Activated T-cell treated with anti-CD3 and anti-CD28 coated beads, Interleukin-2, amount 50 U/mL, for 24 hours (primary cell): ENCODE results near the gene PFKFB4.
"Not testable (repeated sequence)": the region's sequence is repeated elsewhere in the genome, so short reads cannot be mapped to it uniquely, and the experiment has no call there.

Source experiments
- DNase-seq: peaks from one replicate; pipeline ENCODE4 v3.0.0-alpha.2; 2020
- H3K27ac Mint-ChIP-seq: 2 replicates; pipeline ENCODE4 v1.8.0; 2020; ENCODE audit warnings: mild to moderate bottlenecking, mixed read lengths
- H3K27me3 Mint-ChIP-seq: 2 replicates; pipeline ENCODE4 v1.8.0; 2020; ENCODE audit warnings: mixed read lengths
- H3K36me3 Mint-ChIP-seq: 2 replicates; pipeline ENCODE4 v1.8.0; 2020; ENCODE audit warnings: low read depth, mixed read lengths
- H3K4me1 Mint-ChIP-seq: 2 replicates; pipeline ENCODE4 v1.8.0; 2020; ENCODE audit warnings: low read depth, mixed read lengths
- H3K4me3 Mint-ChIP-seq: 2 replicates; pipeline ENCODE4 v1.8.0; 2020; ENCODE audit warnings: mild to moderate bottlenecking, moderate library complexity, mixed read lengths
- H3K9me3 Mint-ChIP-seq: 2 replicates; pipeline ENCODE4 v1.8.0; 2020; ENCODE audit warnings: mixed read lengths

The PFKFB4 gene

DNA sequence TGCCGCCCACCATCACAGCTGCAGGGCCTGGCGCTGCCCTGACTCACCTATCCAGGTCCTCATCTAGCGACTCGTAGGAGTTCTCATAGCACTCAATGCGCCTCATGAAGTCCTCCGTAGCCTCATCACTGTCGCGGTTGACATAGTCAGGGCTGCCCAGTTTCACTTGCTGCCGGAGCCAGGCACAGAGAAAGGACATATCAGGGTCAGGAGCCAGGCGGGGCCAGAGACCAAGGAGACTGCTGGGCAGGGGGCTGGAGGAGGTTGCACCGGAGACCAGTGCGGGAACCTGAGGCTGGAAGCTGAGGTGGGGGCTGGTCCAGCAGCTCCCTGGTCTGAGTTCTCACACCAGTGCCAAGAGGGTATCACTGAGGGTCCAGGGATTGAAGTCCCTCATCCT lies 18.2 kb downstream of the PFKFB4 start:
- Mint-ChIP-seq H3K4me3 (no peak overlapping the region), H3K36me3 (peaks cover 6% of the 10 kb centered on the region), H3K27me3 (no peaks in the 10 kb centered on the region), H3K27ac (no peak overlapping the region), H3K9me3 (no peaks in the 10 kb centered on the region), H3K4me1 (no peaks in the 10 kb centered on the region)
- no peak for DNase-seq

DNA sequence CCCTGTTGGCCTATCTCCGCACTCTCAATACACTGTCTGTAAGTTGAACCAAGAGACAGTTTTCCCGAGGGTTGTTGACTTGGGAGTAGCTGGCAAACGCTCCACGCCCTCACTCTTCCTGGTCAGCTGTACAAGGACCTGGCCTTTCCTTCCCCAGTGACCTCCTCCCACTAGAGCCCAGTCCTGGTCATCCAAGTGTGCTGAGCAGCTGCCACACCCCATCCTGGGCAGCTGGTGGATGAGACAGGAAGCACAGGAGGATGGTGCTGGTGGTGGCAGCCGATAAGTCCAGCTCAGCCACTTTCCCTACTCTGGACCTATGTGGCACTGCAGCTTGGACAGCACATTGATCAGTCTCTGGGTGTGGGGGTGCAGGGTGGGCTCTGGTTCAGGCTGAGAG lies 19.8 kb downstream of the PFKFB4 start:
- no peaks in the 10 kb centered on the region for H3K4me1 Mint-ChIP-seq
- DNase-seq = no peak
- H3K9me3 Mint-ChIP-seq = no peaks in the 10 kb centered on the region
- no peak overlapping the region for H3K27ac Mint-ChIP-seq
- H3K27me3 Mint-ChIP-seq = no peaks in the 10 kb centered on the region
- peaks cover 6% of the 10 kb centered on the region for H3K36me3 Mint-ChIP-seq
- H3K4me3 Mint-ChIP-seq = no peak overlapping the region

DNA sequence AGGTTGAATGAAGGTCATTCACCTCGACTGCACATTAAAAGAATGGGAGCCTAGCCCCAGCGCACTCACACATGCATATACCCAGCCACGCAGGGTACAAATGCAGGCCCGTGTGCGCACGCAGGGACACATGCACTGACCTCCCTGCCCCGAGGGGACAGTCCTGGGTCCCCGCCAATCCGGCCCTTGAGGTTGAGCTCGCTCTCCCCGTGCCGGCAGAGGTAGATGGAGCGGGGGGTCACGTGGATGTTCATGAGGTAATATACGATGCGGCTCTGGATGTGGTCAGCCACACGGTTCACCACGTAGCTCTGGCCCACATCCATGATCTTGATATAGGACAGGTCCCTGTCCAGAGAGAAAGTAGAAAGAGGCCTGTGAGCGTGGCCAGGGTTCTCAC lies 20.5 kb downstream of the PFKFB4 start:
- Mint-ChIP-seq H3K9me3 (no peaks in the 10 kb centered on the region), H3K27me3 (no peaks in the 10 kb centered on the region), H3K27ac (no peak overlapping the region), H3K4me1 (no peaks in the 10 kb centered on the region), H3K4me3 (no peak overlapping the region), H3K36me3 (peaks cover 6% of the 10 kb centered on the region)
- no peak for DNase-seq

DNA sequence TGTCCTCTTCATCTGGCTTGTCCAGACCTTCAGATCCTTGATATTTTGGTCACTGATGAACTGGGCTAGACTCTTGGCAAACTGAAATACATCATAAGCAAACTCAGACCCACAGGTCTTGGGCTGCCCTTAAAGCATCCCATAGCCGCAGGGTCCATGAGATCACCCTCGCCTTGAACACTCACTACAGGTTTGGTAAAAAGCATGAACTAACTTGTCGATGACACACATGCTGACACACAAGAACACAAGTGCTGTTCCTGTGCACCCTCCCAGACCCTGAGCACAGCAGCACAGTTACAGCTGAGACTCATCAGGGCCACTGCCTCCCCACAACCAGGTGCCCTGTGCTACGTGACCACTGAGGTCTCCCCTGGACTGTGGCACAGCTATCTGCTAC lies 21.0 kb downstream of the PFKFB4 start:
- Mint-ChIP-seq H3K4me3 (no peak overlapping the region), H3K27ac (no peak overlapping the region), H3K9me3 (no peaks in the 10 kb centered on the region), H3K36me3 (peaks cover 6% of the 10 kb centered on the region), H3K4me1 (no peaks in the 10 kb centered on the region), H3K27me3 (no peaks in the 10 kb centered on the region)
- no peak for DNase-seq

DNA sequence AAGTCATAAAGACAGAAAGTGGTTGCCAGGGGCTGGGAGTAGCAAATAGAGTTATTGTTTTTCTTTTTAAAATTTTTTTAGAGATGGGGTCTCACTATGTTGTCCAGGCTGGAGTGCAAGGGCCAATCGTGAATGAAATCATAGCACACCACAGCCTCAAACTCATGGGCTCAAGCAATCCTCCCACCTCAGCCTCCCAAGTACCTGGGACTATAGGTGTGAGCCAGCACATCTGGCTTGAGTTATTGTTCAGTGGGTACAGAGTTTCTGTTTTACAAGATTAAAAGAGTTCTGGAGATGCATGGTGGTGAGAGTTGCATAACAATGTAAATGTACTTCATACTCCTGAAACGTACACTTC lies 23.6 kb downstream of the PFKFB4 start:
- no peak overlapping the region for H3K27ac Mint-ChIP-seq
- peaks cover 6% of the 10 kb centered on the region for H3K36me3 Mint-ChIP-seq
- H3K4me3 Mint-ChIP-seq = no peak overlapping the region
- H3K27me3 Mint-ChIP-seq = no peaks in the 10 kb centered on the region
- DNase-seq = no peak
- no peaks in the 10 kb centered on the region for H3K4me1 Mint-ChIP-seq
- H3K9me3 Mint-ChIP-seq = no peaks in the 10 kb centered on the region

DNA sequence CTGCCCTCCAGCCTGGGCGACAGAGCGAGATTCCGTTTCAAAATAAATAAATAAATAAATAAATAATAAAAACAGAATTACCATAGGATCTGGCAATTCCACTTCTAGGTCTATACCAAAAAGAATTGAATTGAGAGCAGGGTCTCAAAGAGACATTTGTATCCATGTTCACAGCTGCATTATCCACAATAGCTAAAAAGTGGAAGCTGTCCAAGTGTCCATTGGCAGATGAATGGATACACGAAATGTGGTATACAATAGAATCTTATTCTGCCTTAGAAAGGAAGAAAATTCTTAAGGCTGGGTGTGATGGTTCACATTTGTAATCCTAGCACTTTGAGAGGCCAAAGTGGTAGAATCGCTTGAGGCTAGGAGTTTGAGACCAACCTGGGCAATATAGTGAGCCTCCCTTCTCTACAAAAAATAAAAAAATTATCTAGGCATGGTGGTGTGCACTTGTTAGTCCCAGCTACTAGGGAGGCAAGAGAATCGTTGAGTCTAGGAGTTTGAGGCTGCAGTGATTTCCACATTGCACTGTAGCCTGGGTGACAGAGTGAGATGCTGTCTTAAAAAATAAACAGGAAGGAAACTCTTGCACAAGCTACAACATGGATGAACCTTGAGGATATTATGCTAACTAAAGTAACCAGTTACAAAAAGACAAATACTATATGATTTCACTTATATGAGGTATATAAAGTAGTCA lies 24.2 kb downstream of the PFKFB4 start:
- DNase-seq = no peak
- no peak overlapping the region for H3K27ac Mint-ChIP-seq
- no peaks in the 10 kb centered on the region for H3K4me1 Mint-ChIP-seq
- H3K36me3 Mint-ChIP-seq = peaks cover 4% of the 10 kb centered on the region
- H3K4me3 Mint-ChIP-seq = no peak overlapping the region
- no peaks in the 10 kb centered on the region for H3K27me3 Mint-ChIP-seq
- H3K9me3 Mint-ChIP-seq = no peaks in the 10 kb centered on the region

DNA sequence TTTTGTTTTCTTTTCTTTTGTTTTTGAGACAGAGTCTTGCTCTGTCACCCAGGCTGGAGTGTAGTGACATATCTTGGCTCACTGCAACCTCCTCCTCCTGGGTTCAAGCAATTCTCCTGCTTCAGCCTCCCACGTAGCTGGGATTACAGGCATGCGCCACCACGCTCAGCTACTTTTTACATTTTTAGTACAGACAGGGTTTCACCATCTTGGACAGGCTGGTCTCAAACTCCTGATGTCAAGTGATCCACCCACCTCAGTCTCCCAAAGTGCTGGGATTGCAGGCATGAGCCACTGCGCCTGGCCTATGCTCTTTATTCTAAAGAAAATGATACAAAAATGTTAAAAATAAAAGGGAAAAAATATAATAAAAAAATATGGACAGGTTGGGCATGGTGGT lies 25.9 kb downstream of the PFKFB4 start:
- not testable (repeated sequence) for H3K36me3 Mint-ChIP-seq, H3K27me3 Mint-ChIP-seq, DNase-seq, H3K4me3 Mint-ChIP-seq, H3K4me1 Mint-ChIP-seq, H3K27ac Mint-ChIP-seq, H3K9me3 Mint-ChIP-seq

DNA sequence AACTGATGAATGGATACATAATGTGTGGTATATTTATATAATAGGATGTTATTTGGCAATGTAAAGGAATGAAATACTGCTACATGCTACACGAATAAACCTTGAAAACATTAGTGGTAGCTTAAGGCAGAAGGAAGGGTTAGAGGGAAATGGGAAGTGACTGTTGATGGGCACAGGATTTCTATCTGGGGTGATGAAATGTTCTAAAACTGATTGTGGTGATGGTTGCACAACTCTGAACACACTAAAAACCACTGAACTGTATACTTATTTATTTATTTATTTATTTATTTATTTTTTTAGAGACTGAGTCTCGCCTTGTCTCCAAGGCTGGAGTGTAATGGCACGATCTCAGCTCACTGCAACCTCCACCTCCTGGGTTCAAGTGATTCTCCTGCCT lies 27.8 kb downstream of the PFKFB4 start:
- Mint-ChIP-seq H3K27me3 (no peaks in the 10 kb centered on the region), H3K4me1 (no peaks in the 10 kb centered on the region), H3K27ac (no peak overlapping the region), H3K36me3 (peaks cover 2% of the 10 kb centered on the region), H3K9me3 (no peaks in the 10 kb centered on the region), H3K4me3 (no peak overlapping the region)
- no peak for DNase-seq

DNA sequence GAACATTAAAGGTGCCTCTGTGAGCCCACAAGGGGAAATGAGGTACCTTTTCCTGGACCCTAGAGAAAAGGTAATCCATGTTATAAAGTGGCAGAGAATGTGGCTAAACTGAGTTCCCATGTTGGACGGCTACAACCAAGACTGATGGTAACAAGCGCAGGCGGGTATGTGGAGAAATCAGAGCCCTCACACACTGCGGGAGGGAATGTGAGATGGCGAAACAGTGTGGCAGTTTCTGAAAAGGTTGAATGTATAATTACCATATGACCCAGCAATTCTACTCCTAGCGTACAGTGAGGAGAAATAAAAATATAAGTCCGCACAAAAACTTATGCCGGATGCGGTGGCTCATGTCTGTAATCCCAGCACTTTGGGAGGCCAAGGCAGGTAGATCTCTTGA lies 28.6 kb downstream of the PFKFB4 start:
- no peaks in the 10 kb centered on the region for H3K27me3 Mint-ChIP-seq
- H3K36me3 Mint-ChIP-seq = peaks cover 2% of the 10 kb centered on the region
- no peaks in the 10 kb centered on the region for H3K4me1 Mint-ChIP-seq
- H3K27ac Mint-ChIP-seq = no peak overlapping the region
- no peak for DNase-seq
- H3K9me3 Mint-ChIP-seq = no peaks in the 10 kb centered on the region
- no peak overlapping the region for H3K4me3 Mint-ChIP-seq

DNA sequence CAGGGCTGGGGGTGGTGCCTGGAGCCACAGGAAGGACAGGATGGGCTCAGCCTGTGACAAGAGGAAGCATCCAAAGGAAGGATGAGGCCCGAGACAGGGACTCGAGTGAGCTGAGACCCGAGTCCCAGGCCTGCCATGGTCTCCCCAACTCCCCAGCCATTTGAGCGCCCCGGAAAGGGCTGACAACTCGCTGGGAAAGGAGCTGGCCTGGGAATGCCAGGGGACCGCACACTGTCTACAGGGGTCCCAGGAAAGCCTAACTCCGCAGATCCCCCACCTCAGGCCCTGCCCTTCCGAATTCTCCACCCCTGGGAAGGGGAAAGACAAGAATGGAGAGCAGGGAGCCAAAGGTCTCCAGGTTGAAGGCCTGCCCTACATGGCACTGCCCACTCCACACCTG lies 31.6 kb downstream of the PFKFB4 start:
- Mint-ChIP-seq H3K9me3 (no peaks in the 10 kb centered on the region), H3K27me3 (no peaks in the 10 kb centered on the region), H3K4me1 (no peaks in the 10 kb centered on the region), H3K36me3 (peaks cover 2% of the 10 kb centered on the region), H3K27ac (no peak overlapping the region), H3K4me3 (no peak overlapping the region)
- no peak for DNase-seq

DNA sequence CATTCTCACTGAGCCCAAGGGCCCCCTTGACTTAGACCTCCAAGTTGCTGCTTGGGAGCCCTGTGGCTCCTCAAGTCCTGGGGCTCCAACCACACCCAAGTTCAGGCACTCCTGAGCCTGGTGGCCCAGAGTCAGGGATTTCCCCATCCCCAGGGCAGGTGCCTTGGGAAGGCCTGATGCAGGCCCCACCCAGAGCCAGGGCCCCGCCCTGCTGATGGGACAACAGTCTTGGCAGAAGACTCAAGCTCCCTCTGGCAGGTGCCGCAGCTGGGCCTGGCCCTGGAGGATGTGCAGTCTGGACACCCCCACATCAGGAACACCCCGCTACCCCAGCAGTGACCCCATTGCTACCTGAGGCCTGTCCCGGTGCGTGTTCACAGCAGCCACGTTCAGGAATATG lies 35.0 kb downstream of the PFKFB4 start:
- no peak overlapping the region for H3K27ac Mint-ChIP-seq
- no peak for DNase-seq
- H3K27me3 Mint-ChIP-seq = no peaks in the 10 kb centered on the region
- H3K36me3 Mint-ChIP-seq = no peaks in the 10 kb centered on the region
- no peak overlapping the region for H3K4me3 Mint-ChIP-seq
- H3K4me1 Mint-ChIP-seq = peaks cover 29% of the 10 kb centered on the region
- H3K9me3 Mint-ChIP-seq = no peaks in the 10 kb centered on the region

DNA sequence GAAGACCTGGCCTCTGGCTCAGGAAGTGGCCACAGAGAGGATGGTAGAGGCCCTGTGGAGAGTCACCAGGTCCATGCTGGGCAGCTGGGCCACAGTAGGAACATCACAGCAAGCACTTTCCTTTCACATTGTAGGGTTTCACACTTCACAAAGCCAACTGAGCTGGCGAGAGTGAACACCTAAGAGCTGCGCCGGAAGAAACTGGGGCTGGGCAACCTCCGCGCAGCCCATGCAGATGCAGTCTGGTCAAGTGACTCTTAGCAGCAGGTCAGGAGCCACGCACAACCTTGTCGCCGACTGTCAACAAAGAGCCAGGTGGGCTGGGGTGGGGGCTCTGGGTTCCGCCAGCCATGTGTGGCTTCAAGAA lies 37.3 kb downstream of the PFKFB4 start:
- Mint-ChIP-seq H3K27me3 (no peaks in the 10 kb centered on the region), H3K4me3 (no peak overlapping the region), H3K36me3 (no peaks in the 10 kb centered on the region), H3K4me1 (peaks cover 50% of the 10 kb centered on the region), H3K27ac (no peak overlapping the region), H3K9me3 (no peaks in the 10 kb centered on the region)
- no peak for DNase-seq

DNA sequence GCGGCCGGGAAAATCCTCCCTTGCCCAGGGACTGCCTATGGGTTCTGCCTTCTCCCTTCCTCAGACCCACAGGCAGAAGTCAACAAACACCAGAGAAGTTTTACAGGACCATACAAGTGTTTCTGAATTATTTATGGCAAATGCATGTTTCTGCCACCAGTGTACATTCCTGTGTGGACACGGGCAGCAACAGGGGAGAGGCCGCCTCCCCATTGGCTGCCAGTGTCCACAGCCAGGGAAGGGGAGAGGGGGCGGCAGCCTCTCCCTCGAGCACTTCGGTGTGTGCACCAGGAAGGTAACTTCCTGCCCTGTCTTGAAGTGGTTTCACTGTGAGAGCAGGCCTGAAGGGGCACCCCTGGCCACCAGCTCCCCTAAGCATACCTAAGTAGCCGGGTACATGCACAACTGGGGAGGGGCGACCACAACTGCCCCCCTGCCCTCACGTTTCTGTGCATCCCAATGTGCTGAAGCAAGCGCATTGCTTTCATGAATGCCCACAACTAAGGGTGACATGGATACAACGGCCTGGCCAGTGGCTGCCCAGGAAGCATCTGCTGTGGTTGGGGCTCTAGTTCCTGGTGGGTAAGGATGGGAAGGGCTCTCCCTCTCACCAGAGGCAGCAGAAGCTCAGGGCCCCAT lies 37.8 kb downstream of the PFKFB4 start:
- H3K4me3 Mint-ChIP-seq = no peak overlapping the region
- peak overlapping the region; percentile 47 for H3K27ac Mint-ChIP-seq
- H3K9me3 Mint-ChIP-seq = no peaks in the 10 kb centered on the region
- no peaks in the 10 kb centered on the region for H3K27me3 Mint-ChIP-seq
- H3K36me3 Mint-ChIP-seq = no peaks in the 10 kb centered on the region
- DNase-seq = peak; percentile 45
- H3K4me1 Mint-ChIP-seq = peaks cover 55% of the 10 kb centered on the region

DNA sequence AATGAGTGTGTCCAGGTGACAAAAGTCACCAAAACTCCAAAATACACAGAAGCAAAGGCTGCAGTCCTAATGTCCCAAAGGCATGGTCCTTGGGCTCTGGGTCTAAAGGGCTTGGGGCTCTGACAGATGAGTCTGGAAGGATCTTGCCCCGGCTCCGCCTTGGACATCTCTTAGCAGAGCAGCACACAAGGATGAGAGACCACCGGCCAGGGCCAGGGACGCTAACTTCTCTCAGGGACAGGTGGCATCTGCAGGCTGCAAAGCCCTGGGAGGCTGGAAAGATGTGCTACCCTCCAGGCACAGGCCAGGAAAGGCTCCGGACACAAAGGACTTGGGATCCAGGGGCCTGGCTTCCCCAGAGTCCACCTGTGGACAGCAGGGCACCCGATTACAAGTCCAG lies 38.5 kb downstream of the PFKFB4 start:
- Mint-ChIP-seq H3K27me3 (no peaks in the 10 kb centered on the region), H3K9me3 (no peaks in the 10 kb centered on the region), H3K4me1 (peaks cover 56% of the 10 kb centered on the region), H3K36me3 (no peaks in the 10 kb centered on the region), H3K27ac (peak overlapping the region; percentile 47), H3K4me3 (no peak overlapping the region)
- no peak for DNase-seq

DNA sequence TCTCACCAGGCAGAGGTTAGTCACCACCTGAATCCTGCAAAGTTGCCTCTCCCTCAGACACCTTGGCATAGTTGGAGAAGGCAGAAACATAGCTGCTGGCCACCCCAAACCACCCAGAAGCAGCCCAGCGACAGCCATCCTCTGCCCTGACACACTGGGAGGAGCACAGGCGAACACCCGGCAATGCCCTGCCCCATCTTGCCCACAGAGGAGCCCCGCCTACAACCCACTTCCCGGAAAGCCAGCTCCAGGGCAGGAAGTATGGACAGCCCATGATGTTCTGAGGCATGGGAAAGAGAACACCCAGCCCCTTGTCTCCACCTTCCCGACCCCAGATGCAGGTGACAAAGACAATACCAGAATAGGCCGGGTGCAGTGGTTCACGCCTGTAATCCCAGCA lies 40.0 kb downstream of the PFKFB4 start:
- peaks cover 61% of the 10 kb centered on the region for H3K4me1 Mint-ChIP-seq
- no peak overlapping the region for H3K4me3 Mint-ChIP-seq
- no peak overlapping the region for H3K27ac Mint-ChIP-seq
- H3K9me3 Mint-ChIP-seq = no peaks in the 10 kb centered on the region
- no peak for DNase-seq
- no peaks in the 10 kb centered on the region for H3K36me3 Mint-ChIP-seq
- H3K27me3 Mint-ChIP-seq = no peaks in the 10 kb centered on the region
